GM23338 (cell line): ENCODE results near the gene AGAP9.
"Not testable (repeated sequence)": the region's sequence is repeated elsewhere in the genome, so short reads cannot be mapped to it uniquely, and the experiment has no call there.

Source experiments
- CREB1 ChIP-seq: fragments of 250-450 bp; sonication (Bioruptor Pico); IDR thresholded peaks from 2 replicates; pipeline ENCODE4 v1.5.0; 2020; ENCODE audit warnings: low read depth, mild to moderate bottlenecking, moderate library complexity
- CTCF ChIP-seq, 2 experiments: fragments of 200-600 bp in 1 of 2; sonication (generic) in 1 of 2; conservative IDR thresholded peaks; 2 replicates each; pipeline versions ENCODE4 v1.5.1 to v1.6.1; 2016 to 2017; ENCODE audit warnings: antibody characterized with exemption in 2 of 2, low read depth in 2 of 2, mild to moderate bottlenecking in 2 of 2, moderate library complexity in 1 of 2
- EZH2 ChIP-seq: fragments of 200-600 bp; sonication (generic); IDR thresholded peaks from one replicate; pipeline ENCODE4 v1.8.0; 2017; ENCODE audit warnings: antibody characterized with exemption, mild to moderate bottlenecking, low read depth; ENCODE audit not compliant: unreplicated experiment
- EZH2phosphoT487 ChIP-seq: fragments of 200-600 bp; sonication (generic); IDR thresholded peaks from one replicate; pipeline ENCODE4 v1.8.1; 2018; ENCODE audit warnings: antibody characterized with exemption; ENCODE audit not compliant: unreplicated experiment
- JUNB ChIP-seq: IDR thresholded peaks from one replicate; pipeline ENCODE4 v1.6.1; 2016; ENCODE audit warnings: antibody characterized with exemption; ENCODE audit not compliant: unreplicated experiment
- NANOG ChIP-seq: IDR thresholded peaks from 2 replicates; pipeline ENCODE4 v1.6.1; 2016; ENCODE audit warnings: antibody characterized with exemption, borderline replicate concordance
- POLR2AphosphoS5 ChIP-seq: IDR thresholded peaks from 2 replicates; pipeline ENCODE4 v1.6.1; 2016; ENCODE audit warnings: antibody characterized with exemption, low read depth
- REST ChIP-seq: IDR thresholded peaks from one replicate; pipeline ENCODE4 v1.6.1; 2018; ENCODE audit warnings: antibody characterized with exemption; ENCODE audit not compliant: unreplicated experiment
- ZNF114 ChIP-seq: fragments of 250-450 bp; sonication (Bioruptor Pico); IDR thresholded peaks from 2 replicates; pipeline ENCODE4 v1.5.0; 2020; ENCODE audit warnings: mild to moderate bottlenecking, moderate library complexity
- ZNF331 ChIP-seq: fragments of 250-450 bp; sonication (Bioruptor Pico); IDR thresholded peaks from 2 replicates; pipeline ENCODE4 v1.5.0; 2020; ENCODE audit warnings: low read depth, mild to moderate bottlenecking, moderate library complexity
- TF ChIP-seq, protein P1 (sequence below): IDR thresholded peaks from 2 replicates; pipeline ENCODE4 v1.6.1; 2016; ENCODE audit warnings: antibody characterized with exemption
- TF ChIP-seq, protein P2 (sequence below): fragments of 250-450 bp; sonication (Bioruptor Pico); IDR thresholded peaks from 2 replicates; pipeline ENCODE4 v1.5.0; 2020; ENCODE audit warnings: mild to moderate bottlenecking, moderate library complexity

DNA sequence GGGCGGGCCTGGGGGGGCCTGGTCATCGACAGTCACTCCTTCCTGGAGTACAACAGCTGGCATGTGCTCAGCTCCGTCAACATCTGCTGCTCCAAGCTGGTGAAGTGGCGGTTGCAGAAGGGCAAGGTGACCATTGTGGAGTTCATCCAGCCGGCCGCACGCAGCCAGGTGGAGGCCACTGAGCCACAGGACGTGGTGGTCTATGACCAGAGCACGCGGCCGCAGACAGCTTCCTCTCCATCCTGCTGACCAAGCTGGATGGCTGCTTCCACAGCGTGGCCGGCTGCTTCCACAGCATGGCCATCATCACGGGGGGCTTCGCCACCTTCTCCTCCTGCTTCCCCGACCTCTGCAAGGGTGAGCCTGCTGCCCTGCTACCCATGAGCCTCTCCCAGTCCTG lies 40.9 kb upstream of the AGAP9 start:
- not testable (repeated sequence) for TF ChIP-seq CTCF (conservative IDR thresholded peaks at IDR 0.05; ENCODE audit: low read depth in 2 of 2); POLR2AphosphoS5; ZNF114 (CRISPR knock-in tag); REST; JUNB; EZH2phosphoT487; EZH2; CREB1 (CRISPR knock-in tag); ZNF331; NANOG
- TF ChIP-seq, protein P1, sequence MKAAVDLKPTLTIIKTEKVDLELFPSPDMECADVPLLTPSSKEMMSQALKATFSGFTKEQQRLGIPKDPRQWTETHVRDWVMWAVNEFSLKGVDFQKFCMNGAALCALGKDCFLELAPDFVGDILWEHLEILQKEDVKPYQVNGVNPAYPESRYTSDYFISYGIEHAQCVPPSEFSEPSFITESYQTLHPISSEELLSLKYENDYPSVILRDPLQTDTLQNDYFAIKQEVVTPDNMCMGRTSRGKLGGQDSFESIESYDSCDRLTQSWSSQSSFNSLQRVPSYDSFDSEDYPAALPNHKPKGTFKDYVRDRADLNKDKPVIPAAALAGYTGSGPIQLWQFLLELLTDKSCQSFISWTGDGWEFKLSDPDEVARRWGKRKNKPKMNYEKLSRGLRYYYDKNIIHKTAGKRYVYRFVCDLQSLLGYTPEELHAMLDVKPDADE, result not testable (repeated sequence)
- TF ChIP-seq, protein P2, sequence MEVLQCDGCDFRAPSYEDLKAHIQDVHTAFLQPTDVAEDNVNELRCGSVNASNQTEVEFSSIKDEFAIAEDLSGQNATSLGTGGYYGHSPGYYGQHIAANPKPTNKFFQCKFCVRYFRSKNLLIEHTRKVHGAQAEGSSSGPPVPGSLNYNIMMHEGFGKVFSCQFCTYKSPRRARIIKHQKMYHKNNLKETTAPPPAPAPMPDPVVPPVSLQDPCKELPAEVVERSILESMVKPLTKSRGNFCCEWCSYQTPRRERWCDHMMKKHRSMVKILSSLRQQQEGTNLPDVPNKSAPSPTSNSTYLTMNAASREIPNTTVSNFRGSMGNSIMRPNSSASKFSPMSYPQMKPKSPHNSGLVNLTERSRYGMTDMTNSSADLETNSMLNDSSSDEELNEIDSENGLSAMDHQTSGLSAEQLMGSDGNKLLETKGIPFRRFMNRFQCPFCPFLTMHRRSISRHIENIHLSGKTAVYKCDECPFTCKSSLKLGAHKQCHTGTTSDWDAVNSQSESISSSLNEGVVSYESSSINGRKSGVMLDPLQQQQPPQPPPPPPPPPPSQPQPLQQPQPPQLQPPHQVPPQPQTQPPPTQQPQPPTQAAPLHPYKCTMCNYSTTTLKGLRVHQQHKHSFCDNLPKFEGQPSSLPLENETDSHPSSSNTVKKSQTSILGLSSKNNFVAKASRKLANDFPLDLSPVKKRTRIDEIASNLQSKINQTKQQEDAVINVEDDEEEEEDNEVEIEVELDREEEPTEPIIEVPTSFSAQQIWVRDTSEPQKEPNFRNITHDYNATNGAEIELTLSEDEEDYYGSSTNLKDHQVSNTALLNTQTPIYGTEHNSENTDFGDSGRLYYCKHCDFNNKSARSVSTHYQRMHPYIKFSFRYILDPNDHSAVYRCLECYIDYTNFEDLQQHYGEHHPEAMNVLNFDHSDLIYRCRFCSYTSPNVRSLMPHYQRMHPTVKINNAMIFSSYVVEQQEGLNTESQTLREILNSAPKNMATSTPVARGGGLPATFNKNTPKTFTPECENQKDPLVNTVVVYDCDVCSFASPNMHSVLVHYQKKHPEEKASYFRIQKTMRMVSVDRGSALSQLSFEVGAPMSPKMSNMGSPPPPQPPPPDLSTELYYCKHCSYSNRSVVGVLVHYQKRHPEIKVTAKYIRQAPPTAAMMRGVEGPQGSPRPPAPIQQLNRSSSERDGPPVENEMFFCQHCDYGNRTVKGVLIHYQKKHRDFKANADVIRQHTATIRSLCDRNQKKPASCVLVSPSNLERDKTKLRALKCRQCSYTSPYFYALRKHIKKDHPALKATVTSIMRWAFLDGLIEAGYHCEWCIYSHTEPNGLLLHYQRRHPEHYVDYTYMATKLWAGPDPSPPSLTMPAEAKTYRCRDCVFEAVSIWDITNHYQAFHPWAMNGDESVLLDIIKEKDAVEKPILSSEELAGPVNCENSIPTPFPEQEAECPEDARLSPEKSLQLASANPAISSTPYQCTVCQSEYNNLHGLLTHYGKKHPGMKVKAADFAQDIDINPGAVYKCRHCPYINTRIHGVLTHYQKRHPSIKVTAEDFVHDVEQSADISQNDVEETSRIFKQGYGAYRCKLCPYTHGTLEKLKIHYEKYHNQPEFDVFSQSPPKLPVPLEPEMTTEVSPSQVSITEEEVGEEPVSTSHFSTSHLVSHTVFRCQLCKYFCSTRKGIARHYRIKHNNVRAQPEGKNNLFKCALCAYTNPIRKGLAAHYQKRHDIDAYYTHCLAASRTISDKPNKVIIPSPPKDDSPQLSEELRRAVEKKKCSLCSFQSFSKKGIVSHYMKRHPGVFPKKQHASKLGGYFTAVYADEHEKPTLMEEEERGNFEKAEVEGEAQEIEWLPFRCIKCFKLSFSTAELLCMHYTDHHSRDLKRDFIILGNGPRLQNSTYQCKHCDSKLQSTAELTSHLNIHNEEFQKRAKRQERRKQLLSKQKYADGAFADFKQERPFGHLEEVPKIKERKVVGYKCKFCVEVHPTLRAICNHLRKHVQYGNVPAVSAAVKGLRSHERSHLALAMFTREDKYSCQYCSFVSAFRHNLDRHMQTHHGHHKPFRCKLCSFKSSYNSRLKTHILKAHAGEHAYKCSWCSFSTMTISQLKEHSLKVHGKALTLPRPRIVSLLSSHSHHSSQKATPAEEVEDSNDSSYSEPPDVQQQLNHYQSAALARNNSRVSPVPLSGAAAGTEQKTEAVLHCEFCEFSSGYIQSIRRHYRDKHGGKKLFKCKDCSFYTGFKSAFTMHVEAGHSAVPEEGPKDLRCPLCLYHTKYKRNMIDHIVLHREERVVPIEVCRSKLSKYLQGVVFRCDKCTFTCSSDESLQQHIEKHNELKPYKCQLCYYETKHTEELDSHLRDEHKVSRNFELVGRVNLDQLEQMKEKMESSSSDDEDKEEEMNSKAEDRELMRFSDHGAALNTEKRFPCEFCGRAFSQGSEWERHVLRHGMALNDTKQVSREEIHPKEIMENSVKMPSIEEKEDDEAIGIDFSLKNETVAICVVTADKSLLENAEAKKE (CRISPR knock-in tag), result not testable (repeated sequence)
